ENCODE results near the gene R3HDM2. TPM values are rescaled to one million over a fixed set of nuclear protein-coding genes. Genes with fewer than 3 reads are reported as not detected.

The R3HDM2 gene
- total RNA-seq, 2 experiments from 2014 or later, result 25.8 to 47.2 TPM

- POLR2A ChIA-PET, result no interaction called here
- CTCF ChIA-PET (ENCODE audit: unreplicated experiment), result no interaction called here
- DNase-seq (ENCODE audit: low spot score), result no peak
These were observed 207.4 kb downstream of the R3HDM2 start for GRCh38 chr12:57223191-57224165.

GRCh38 chr12:57222286-57223190, 208.3 kb downstream of the R3HDM2 start:
- H3K36me3 ChIP-seq (ENCODE audit: insufficient read depth, low read length), result no peaks in the 10 kb centered on the region
- H3K9me2 ChIP-seq (ENCODE audit: insufficient read depth, low read length), result no peaks in the 10 kb centered on the region
- peaks cover 52% of the 10 kb centered on the region for H3K4me1 ChIP-seq (ENCODE audit: insufficient read depth, low read length, poor library complexity, severe bottlenecking)
- no TSS peak for BruUV-seq (replicated peaks)
- H3K9me3 ChIP-seq (ENCODE audit: low read length), result no peaks in the 10 kb centered on the region
- CTCF ChIA-PET (ENCODE audit: unreplicated experiment), result no interaction called here
- no peak for TF ChIP-seq EZH2phosphoT487 (IDR thresholded peaks at IDR 0.05; ENCODE audit: borderline replicate concordance, low read depth, low read length)
- no peak for TF ChIP-seq CTCF (conservative IDR thresholded peaks at IDR 0.05; ENCODE audit: low read length)
- no peak overlapping the region; the same call in 1 of the 2 replicates for H3K4me2 ChIP-seq (ENCODE audit: low read length)
- no peak for DNase-seq (ENCODE audit: low spot score)
- no peak overlapping the region for H3K27ac ChIP-seq (ENCODE audit: low read depth, low read length, poor library complexity, severe bottlenecking)
- H3K79me2 ChIP-seq (ENCODE audit: insufficient read depth, low read depth, low read length), result no peaks in the 10 kb centered on the region
- H3K4me3 ChIP-seq (ENCODE audit: low read depth, low read length, poor library complexity, severe bottlenecking), result no peak overlapping the region
- no peak overlapping the region for H2AFZ ChIP-seq (ENCODE audit: low read length)
- intact Hi-C loops (cut with micrococcal nuclease; ENCODE audit: unreplicated experiment), result no loop called here
- POLR2A ChIA-PET, result no interaction called here
- H4K20me1 ChIP-seq (ENCODE audit: insufficient read depth, low read length), result no peaks in the 10 kb centered on the region

More at GRCh38 chr12:57223191-57224165, 207.4 kb downstream of the R3HDM2 start:
- TF ChIP-seq EZH2phosphoT487 (IDR thresholded peaks at IDR 0.05; ENCODE audit: borderline replicate concordance, low read depth, low read length), result no peak
- no peak for TF ChIP-seq CTCF (conservative IDR thresholded peaks at IDR 0.05; ENCODE audit: low read length)
- no peak overlapping the region for H3K27ac ChIP-seq (ENCODE audit: low read depth, low read length, poor library complexity, severe bottlenecking)
- BruUV-seq (replicated peaks), result no TSS peak
- H2AFZ ChIP-seq (ENCODE audit: low read length), result no peak overlapping the region
- H3K79me2 ChIP-seq (ENCODE audit: insufficient read depth, low read depth, low read length), result no peaks in the 10 kb centered on the region
- H3K9me2 ChIP-seq (ENCODE audit: insufficient read depth, low read length), result no peaks in the 10 kb centered on the region
- no peak overlapping the region; the same call in 1 of the 2 replicates for H3K4me2 ChIP-seq (ENCODE audit: low read length)
- H4K20me1 ChIP-seq (ENCODE audit: insufficient read depth, low read length), result no peaks in the 10 kb centered on the region
- intact Hi-C loops (cut with micrococcal nuclease; ENCODE audit: unreplicated experiment), result no loop called here
- H3K4me1 ChIP-seq (ENCODE audit: insufficient read depth, low read length, poor library complexity, severe bottlenecking), result peaks cover 49% of the 10 kb centered on the region
- no peaks in the 10 kb centered on the region for H3K36me3 ChIP-seq (ENCODE audit: insufficient read depth, low read length)
- H3K9me3 ChIP-seq (ENCODE audit: low read length), result no peaks in the 10 kb centered on the region
- H3K4me3 ChIP-seq (ENCODE audit: low read depth, low read length, poor library complexity, severe bottlenecking), result no peak overlapping the region
